GM10248 (cell line): Measurements from ENCODE around the gene SSX2.
"Not testable (repeated sequence)": the region's sequence is repeated elsewhere in the genome, so short reads cannot be mapped to it uniquely, and the experiment has no call there.

Experiments
- CTCF ChIA-PET: fragments of 300-600 bp; sonication (Branson Sonifier 250); formaldehyde crosslinking; extraction: SDS; loops from one replicate; lab custom pipeline; 2021; ENCODE audit warnings: antibody characterized with exemption; lab: Yijun Ruan, JAX
- POLR2A ChIA-PET: fragments of 350-650 bp; sonication (Branson Sonifier 250); formaldehyde crosslinking; extraction: SDS; loops from one replicate; lab custom pipeline; 2020; ENCODE audit warnings: antibody characterized with exemption; lab: Yijun Ruan, JAX
- DNase-seq: peaks from one replicate; pipeline ENCODE4 v3.0.0; 2012; ENCODE audit errors: extremely low spot score

Gene SSX2

GRCh38 chrX:52707078-52707477 is at the start of gene SSX2:
Gene SSX2 (minus strand): TSS chrX:52707178. CDS start chrX:52705749, 1,429 bp downstream.
- CTCF ChIA-PET = not testable (repeated sequence)

GRCh38 chrX:52750952-52751351 is 44.0 kb upstream of the SSX2 start, which contains the start of gene SSX2B:
Gene SSX2B (plus strand): TSS chrX:52751252. CDS start chrX:52752681, 1,429 bp downstream.
- CTCF ChIA-PET = not testable (repeated sequence)

More at GRCh38 chrX:52707078-52707477, at the start of gene SSX2:
- DNase-seq, POLR2A ChIA-PET: not testable (repeated sequence)

GRCh38 chrX:52692034-52692433 is 14.9 kb downstream of the SSX2 start:
- CTCF ChIA-PET, POLR2A ChIA-PET: not testable (repeated sequence)

More at GRCh38 chrX:52750952-52751351, 44.0 kb upstream of the SSX2 start, which contains the start of gene SSX2B:
- POLR2A ChIA-PET, DNase-seq: not testable (repeated sequence)

GRCh38 chrX:52662218-52662617 is 44.8 kb downstream of the SSX2 start:
- CTCF ChIA-PET = not testable (repeated sequence)

More at GRCh38 chrX:52692034-52692433, 14.9 kb downstream of the SSX2 start:
- DNase-seq = not testable (repeated sequence)

GRCh38 chrX:52655475-52655874 is 51.5 kb downstream of the SSX2 start:
- POLR2A ChIA-PET, DNase-seq, CTCF ChIA-PET: not testable (repeated sequence)

More at GRCh38 chrX:52662218-52662617, 44.8 kb downstream of the SSX2 start:
- POLR2A ChIA-PET, DNase-seq: not testable (repeated sequence)

GRCh38 chrX:52654800-52655199 is 52.2 kb downstream of the SSX2 start, which contains the start of gene SSX7:
Gene SSX7 (minus strand): TSS chrX:52654900. CDS start chrX:52653472, 1,428 bp downstream.
- CTCF ChIA-PET, DNase-seq, POLR2A ChIA-PET: not testable (repeated sequence)

- POLR2A ChIA-PET, CTCF ChIA-PET, DNase-seq: not testable (repeated sequence)
Observed at GRCh38 chrX:52650676-52651075, 56.3 kb downstream of the SSX2 start.

GRCh38 chrX:52648956-52649355 is 58.0 kb downstream of the SSX2 start:
- DNase-seq, POLR2A ChIA-PET, CTCF ChIA-PET: not testable (repeated sequence)
